ENCODE data around the gene C11orf16. TPM values are rescaled to one million over a fixed set of nuclear protein-coding genes. Genes with fewer than 3 reads are reported as not detected.
A peak's percentile ranks its signal among the peaks of the same experiment; 100 is the strongest.

Gene C11orf16
- polyA plus RNA-seq, 1 experiment: not detected

- H3K4me3 ChIP-seq (ENCODE audit: low read depth, low read length): no peak overlapping the region
- no peaks in the 10 kb centered on the region for H3K9me3 ChIP-seq (ENCODE audit: control insufficient read depth, insufficient read depth, low read length)
- no peak overlapping the region for H3K27ac ChIP-seq (ENCODE audit: low read depth, low read length)
- TF ChIP-seq CTCF (IDR thresholded peaks at IDR 0.05; ENCODE audit: low read depth, low read length): no peak
- no peak for DNase-seq (ENCODE audit: low read depth, low spot score)
- no peaks in the 10 kb centered on the region for H3K27me3 ChIP-seq (ENCODE audit: control insufficient read depth, insufficient read depth, low read length)
- CTCF ChIA-PET: interaction anchor here (1.6 kb wide), 1 partner anchor 37 kb away, joined by 4 read pairs; no protein-coding TSS in a partner anchor
- POLR2A ChIA-PET: no interaction called here
Observed at GRCh38 chr11:8922691-8923090, 10.1 kb downstream of the C11orf16 start.

- H3K4me3 ChIP-seq (ENCODE audit: low read depth, low read length): peak overlapping the region; percentile 25; the same call in 1 of the 2 replicates
Observed at GRCh38 chr11:8917157-8917825, 15.5 kb downstream of the C11orf16 start.

GRCh38 chr11:8914661-8915018 lies 18.1 kb downstream of the C11orf16 start:
- Histone ChIP-seq H3K9me3 (ENCODE audit: control insufficient read depth, insufficient read depth, low read length) (no peaks in the 10 kb centered on the region; the same call in 1 of the 2 replicates), H3K27ac (ENCODE audit: low read depth, low read length) (no peak overlapping the region), H3K4me3 (ENCODE audit: low read depth, low read length) (no peak overlapping the region), H3K27me3 (ENCODE audit: control insufficient read depth, insufficient read depth, low read length) (no peaks in the 10 kb centered on the region)
- ChIA-PET CTCF (interaction anchor here (0.5 to 2.8 kb wide), 15 partner anchors 33 to 592 kb away, joined by 3 to 33 read pairs (median 4); no protein-coding TSS in a partner anchor), POLR2A (interaction anchor here (0.6 to 1.3 kb wide), 2 partner anchors 34 to 45 kb away, joined by 3 to 4 read pairs; no protein-coding TSS in a partner anchor)
- no peak for TF ChIP-seq CTCF (IDR thresholded peaks at IDR 0.05; ENCODE audit: low read depth, low read length)
- DNase-seq (ENCODE audit: low read depth, low spot score): no peak

More at GRCh38 chr11:8917157-8917825, 15.5 kb downstream of the C11orf16 start:
- TF ChIP-seq CTCF (IDR thresholded peaks at IDR 0.05; ENCODE audit: low read depth, low read length): no peak
- ChIA-PET POLR2A (interaction anchor here (0.6 to 1.3 kb wide), 5 partner anchors 46 to 220 kb away, joined by 3 to 8 read pairs (median 4); no protein-coding TSS in a partner anchor), CTCF (interaction anchor here (0.9 kb wide), 1 partner anchor 220 kb away, joined by 6 read pairs; no protein-coding TSS in a partner anchor)
- Histone ChIP-seq H3K9me3 (ENCODE audit: control insufficient read depth, insufficient read depth, low read length) (no peaks in the 10 kb centered on the region), H3K27me3 (ENCODE audit: control insufficient read depth, insufficient read depth, low read length) (no peaks in the 10 kb centered on the region), H3K27ac (ENCODE audit: low read depth, low read length) (peak overlapping the region; percentile 94)
- peak; percentile 90 for DNase-seq (ENCODE audit: low read depth, low spot score)

GRCh38 chr11:8913961-8914660 lies 18.6 kb downstream of the C11orf16 start:
- no peak for DNase-seq (ENCODE audit: low read depth, low spot score)
- peak; percentile 78 for TF ChIP-seq CTCF (IDR thresholded peaks at IDR 0.05; ENCODE audit: low read depth, low read length)
- peak overlapping the region; percentile 11 for H3K27ac ChIP-seq (ENCODE audit: low read depth, low read length)
- ChIA-PET POLR2A (interaction anchor here (1.3 kb wide), 1 partner anchor 46 kb away, joined by 3 read pairs; no protein-coding TSS in a partner anchor), CTCF (interaction anchor here (0.6 to 2.8 kb wide), 11 partner anchors 33 to 485 kb away, joined by 3 to 33 read pairs (median 5); no protein-coding TSS in a partner anchor)
- no peaks in the 10 kb centered on the region; the same call in 1 of the 2 replicates for H3K9me3 ChIP-seq (ENCODE audit: control insufficient read depth, insufficient read depth, low read length)
- H3K27me3 ChIP-seq (ENCODE audit: control insufficient read depth, insufficient read depth, low read length): no peaks in the 10 kb centered on the region
- H3K4me3 ChIP-seq (ENCODE audit: low read depth, low read length): no peak overlapping the region; the same call in 1 of the 2 replicates

Data from AG04450 (cell line).